Keratinocyte (primary cell): Measurements from ENCODE around the gene RNF141.

Experiments
- CTCF ChIP-seq, 3 experiments: IDR thresholded peaks in 1 of 3; conservative IDR thresholded peaks in 1 of 3; optimal IDR thresholded peaks in 1 of 3; 2 replicates in 2 of 3; 3 replicates in 1 of 3; pipeline versions ENCODE3 to v1.5.1; 2011; ENCODE audit warnings: low read length in 3 of 3, mild to moderate bottlenecking in 3 of 3, moderate library complexity in 2 of 3, control low read depth in 1 of 3, inconsistent platforms in 1 of 3; ENCODE audit not compliant: insufficient read depth in 2 of 3; ENCODE audit errors: extremely low read depth in 1 of 3
- EZH2 ChIP-seq: IDR thresholded peaks from one replicate; pipeline ENCODE4 v1.6.1; 2012; ENCODE audit warnings: inconsistent platforms, mild to moderate bottlenecking, low read length, moderate library complexity

- TF ChIP-seq CTCF (optimal IDR thresholded peaks at IDR 0.05 in 1 of 3, IDR thresholded peaks at IDR 0.05 in 1 of 3, conservative IDR thresholded peaks at IDR 0.05 in 1 of 3; ENCODE audit: extremely low read depth in 1 of 3, insufficient read depth in 2 of 3, low read length in 3 of 3) (no peak), EZH2 (no peak)
Observed at GRCh38 chr11:10485646-10486045, 55.3 kb downstream of the RNF141 start.
